GM23338 (cell line): ENCODE measurements around the gene FAM78A. TPM values are rescaled to one million over a fixed set of nuclear protein-coding genes. Genes with fewer than 3 reads are reported as not detected.

Experiments used
- ATAC-seq: fragments of 200-7000 bp; cut with Tn5 transposase; 3 replicates; pipeline ENCODE4 v1.9.1; 2020
- DNase-seq: peaks from one replicate; pipeline ENCODE4 v3.0.0-alpha.2; 2015; ENCODE audit warnings: low spot score
- H2AFZ ChIP-seq: fragments of 200-600 bp; sonication (generic); 2 replicates; pipeline ENCODE4 v1.8.0; 2016; ENCODE audit warnings: antibody characterized with exemption, mild to moderate bottlenecking, moderate library complexity
- H3F3A ChIP-seq: fragments of 200-600 bp; sonication (generic); replicated peaks from 2 replicates; pipeline ENCODE4 v1.8.0; 2017; ENCODE audit warnings: antibody characterized with exemption, mixed run types, low read depth
- H3K27ac ChIP-seq: fragments of 200-600 bp; sonication (generic); 2 replicates; pipeline ENCODE4 v1.6.1; 2016; ENCODE audit warnings: low read depth
- H3K27me3 ChIP-seq: fragments of 200-600 bp; sonication (generic); 2 replicates; pipeline ENCODE4 v1.8.0; 2016; ENCODE audit warnings: mild to moderate bottlenecking, mixed run types, moderate library complexity; ENCODE audit not compliant: insufficient read depth
- H3K36me3 ChIP-seq: fragments of 200-600 bp; sonication (generic); 2 replicates; pipeline ENCODE4 v1.8.0; 2016; ENCODE audit warnings: mild to moderate bottlenecking; ENCODE audit not compliant: insufficient read depth
- H3K4me1 ChIP-seq: fragments of 200-600 bp; sonication (generic); 2 replicates; pipeline ENCODE4 v1.8.0; 2016; ENCODE audit warnings: mild to moderate bottlenecking, moderate library complexity; ENCODE audit not compliant: insufficient read depth
- H3K4me2 ChIP-seq: fragments of 200-600 bp; sonication (generic); 2 replicates; pipeline ENCODE4 v1.7.1; 2017; ENCODE audit warnings: mixed run types
- H3K4me3 ChIP-seq: fragments of 200-600 bp; sonication (generic); 2 replicates; pipeline ENCODE4 v1.6.1; 2016; ENCODE audit warnings: mixed run types
- H3K79me2 ChIP-seq: fragments of 200-600 bp; sonication (generic); replicated peaks from 2 replicates; pipeline ENCODE4 v1.8.0; 2017; ENCODE audit warnings: mild to moderate bottlenecking; ENCODE audit not compliant: insufficient read depth
- H3K9me2 ChIP-seq: fragments of 200-600 bp; sonication (generic); 2 replicates; pipeline ENCODE4 v1.8.0; 2017; ENCODE audit not compliant: insufficient read depth
- H4K20me1 ChIP-seq: fragments of 200-600 bp; sonication (generic); replicated peaks from 2 replicates; pipeline ENCODE4 v1.8.0; 2017; ENCODE audit warnings: mild to moderate bottlenecking; ENCODE audit not compliant: insufficient read depth
- H3K27ac Mint-ChIP-seq: 2 replicates; pipeline ENCODE4 v1.8.0; 2020; ENCODE audit warnings: inconsistent platforms, mild to moderate bottlenecking, moderate library complexity, mixed read lengths
- H3K27me3 Mint-ChIP-seq: 3 replicates; pipeline ENCODE4 v1.8.0; 2022; ENCODE audit warnings: low read depth, mild to moderate bottlenecking, moderate library complexity, mixed read lengths, inconsistent platforms; ENCODE audit not compliant: insufficient read depth, poor library complexity
- H3K36me3 Mint-ChIP-seq: 3 replicates; pipeline ENCODE4 v1.8.0; 2021; ENCODE audit warnings: low read depth, mild to moderate bottlenecking, inconsistent platforms, moderate library complexity, mixed read lengths
- H3K4me1 Mint-ChIP-seq: 3 replicates; pipeline ENCODE4 v1.8.0; 2020; ENCODE audit warnings: mild to moderate bottlenecking, inconsistent platforms, mixed read lengths
- H3K4me3 Mint-ChIP-seq: 3 replicates; pipeline ENCODE4 v1.8.0; 2021; ENCODE audit warnings: moderate library complexity, mild to moderate bottlenecking, inconsistent platforms, mixed read lengths
- H3K9me3 Mint-ChIP-seq: 3 replicates; pipeline ENCODE4 v1.8.0; 2020; ENCODE audit warnings: moderate library complexity, mild to moderate bottlenecking, inconsistent platforms, mixed read lengths
- CREB1 ChIP-seq: fragments of 250-450 bp; sonication (Bioruptor Pico); IDR thresholded peaks from 2 replicates; pipeline ENCODE4 v1.5.0; 2020; ENCODE audit warnings: low read depth, mild to moderate bottlenecking, moderate library complexity
- EZH2 ChIP-seq: fragments of 200-600 bp; sonication (generic); IDR thresholded peaks from one replicate; pipeline ENCODE4 v1.8.0; 2017; ENCODE audit warnings: antibody characterized with exemption, mild to moderate bottlenecking, low read depth; ENCODE audit not compliant: unreplicated experiment
- EZH2phosphoT487 ChIP-seq: fragments of 200-600 bp; sonication (generic); IDR thresholded peaks from one replicate; pipeline ENCODE4 v1.8.1; 2018; ENCODE audit warnings: antibody characterized with exemption; ENCODE audit not compliant: unreplicated experiment
- JUNB ChIP-seq: IDR thresholded peaks from one replicate; pipeline ENCODE4 v1.6.1; 2016; ENCODE audit warnings: antibody characterized with exemption; ENCODE audit not compliant: unreplicated experiment
- POLR2AphosphoS5 ChIP-seq: IDR thresholded peaks from 2 replicates; pipeline ENCODE4 v1.6.1; 2016; ENCODE audit warnings: antibody characterized with exemption, low read depth
- REST ChIP-seq: IDR thresholded peaks from one replicate; pipeline ENCODE4 v1.6.1; 2018; ENCODE audit warnings: antibody characterized with exemption; ENCODE audit not compliant: unreplicated experiment
- STAT1 ChIP-seq: IDR thresholded peaks from one replicate; pipeline ENCODE4 v1.6.1; 2016; ENCODE audit warnings: antibody characterized with exemption; ENCODE audit not compliant: unreplicated experiment
- ZNF114 ChIP-seq: fragments of 250-450 bp; sonication (Bioruptor Pico); IDR thresholded peaks from 2 replicates; pipeline ENCODE4 v1.5.0; 2020; ENCODE audit warnings: mild to moderate bottlenecking, moderate library complexity
- ZNF331 ChIP-seq: fragments of 250-450 bp; sonication (Bioruptor Pico); IDR thresholded peaks from 2 replicates; pipeline ENCODE4 v1.5.0; 2020; ENCODE audit warnings: low read depth, mild to moderate bottlenecking, moderate library complexity
- polyA plus RNA-seq: library from polyadenylated mRNA; unstranded; fragments of >200 nt; fragmentation: Nextera tagmentation; extraction: Ambion mirVana; gene quantifications from 2 replicates; pipeline ENCODE4 v1.2.1, GENCODE V29; 2016
- total RNA-seq: library from RNA; depleted of rRNA; stranded (reverse); fragments of >200 nt; shearing (Covaris generic); gene quantifications from 2 replicates; pipeline ENCODE4 v1.2.3, GENCODE V29; 2014
- TF ChIP-seq, protein P1 (sequence below): fragments of 250-450 bp; sonication (Bioruptor Pico); IDR thresholded peaks from 2 replicates; pipeline ENCODE4 v1.5.0; 2020; ENCODE audit warnings: mild to moderate bottlenecking, moderate library complexity

FAM78A gene
- total and polyA plus RNA-seq, 2 experiments from 2014 or later, result 0.57 to 2.1 TPM

- no peaks in the 10 kb centered on the region for H3K79me2 ChIP-seq
- Mint-ChIP-seq H3K9me3 (no peaks in the 10 kb centered on the region), H3K4me3 (no peak overlapping the region), H3K4me1 (peaks cover 16% of the 10 kb centered on the region), H3K36me3 (no peaks in the 10 kb centered on the region), H3K27me3 (peaks cover 9% of the 10 kb centered on the region), H3K27ac (no peak overlapping the region)
- H3F3A ChIP-seq, result 0 out of 2 replicates have a peak, but pooled peaks cover 4% of the 10 kb centered on the region
- no peaks in the 10 kb centered on the region; the same call in 1 of the 2 replicates for H3K4me1 ChIP-seq
- H4K20me1 ChIP-seq, result no peaks in the 10 kb centered on the region
- H2AFZ ChIP-seq, result no peak overlapping the region
- H3K36me3 ChIP-seq, result no peaks in the 10 kb centered on the region
- no peak for ATAC-seq
- no peak overlapping the region for H3K4me3 ChIP-seq
- no peak overlapping the region for H3K4me2 ChIP-seq
- H3K9me2 ChIP-seq, result no peaks in the 10 kb centered on the region
- DNase-seq, result no peak
- no peaks in the 10 kb centered on the region for H3K27me3 ChIP-seq
- TF ChIP-seq REST (no peak), STAT1 (no peak), POLR2AphosphoS5 (no peak), ZNF114 (CRISPR knock-in tag) (no peak), EZH2phosphoT487 (no peak), EZH2 (no peak)
- H3K27ac ChIP-seq, result no peak overlapping the region
These were observed 15.5 kb upstream of the FAM78A start for GRCh38 chr9:131291795-131292315.

- 0 out of 2 replicates have a peak, but pooled peaks cover 4% of the 10 kb centered on the region for H3F3A ChIP-seq
- no peak overlapping the region for H3K27ac Mint-ChIP-seq
- ATAC-seq, result no peak
- no peaks in the 10 kb centered on the region for H3K36me3 ChIP-seq
- H2AFZ ChIP-seq, result no peak overlapping the region; the same call in 1 of the 2 replicates
- no peak for DNase-seq
- no peaks in the 10 kb centered on the region for H3K79me2 ChIP-seq
- no peaks in the 10 kb centered on the region for H3K9me3 Mint-ChIP-seq
- no peak overlapping the region for H3K4me3 ChIP-seq
- H3K36me3 Mint-ChIP-seq, result no peaks in the 10 kb centered on the region
- no peak overlapping the region for H3K4me2 ChIP-seq
- H4K20me1 ChIP-seq, result no peaks in the 10 kb centered on the region
- no peak overlapping the region for H3K4me3 Mint-ChIP-seq
- H3K27me3 ChIP-seq, result no peaks in the 10 kb centered on the region
- H3K4me1 ChIP-seq, result no peaks in the 10 kb centered on the region; the same call in 1 of the 2 replicates
- no peaks in the 10 kb centered on the region for H3K9me2 ChIP-seq
- no peak overlapping the region for H3K27ac ChIP-seq
- peaks cover 16% of the 10 kb centered on the region for H3K4me1 Mint-ChIP-seq
- peaks cover 13% of the 10 kb centered on the region for H3K27me3 Mint-ChIP-seq
- no peak for TF ChIP-seq POLR2AphosphoS5
- no peak for TF ChIP-seq JUNB
- no peak for TF ChIP-seq ZNF331
- TF ChIP-seq EZH2, result no peak
- TF ChIP-seq, protein P1, sequence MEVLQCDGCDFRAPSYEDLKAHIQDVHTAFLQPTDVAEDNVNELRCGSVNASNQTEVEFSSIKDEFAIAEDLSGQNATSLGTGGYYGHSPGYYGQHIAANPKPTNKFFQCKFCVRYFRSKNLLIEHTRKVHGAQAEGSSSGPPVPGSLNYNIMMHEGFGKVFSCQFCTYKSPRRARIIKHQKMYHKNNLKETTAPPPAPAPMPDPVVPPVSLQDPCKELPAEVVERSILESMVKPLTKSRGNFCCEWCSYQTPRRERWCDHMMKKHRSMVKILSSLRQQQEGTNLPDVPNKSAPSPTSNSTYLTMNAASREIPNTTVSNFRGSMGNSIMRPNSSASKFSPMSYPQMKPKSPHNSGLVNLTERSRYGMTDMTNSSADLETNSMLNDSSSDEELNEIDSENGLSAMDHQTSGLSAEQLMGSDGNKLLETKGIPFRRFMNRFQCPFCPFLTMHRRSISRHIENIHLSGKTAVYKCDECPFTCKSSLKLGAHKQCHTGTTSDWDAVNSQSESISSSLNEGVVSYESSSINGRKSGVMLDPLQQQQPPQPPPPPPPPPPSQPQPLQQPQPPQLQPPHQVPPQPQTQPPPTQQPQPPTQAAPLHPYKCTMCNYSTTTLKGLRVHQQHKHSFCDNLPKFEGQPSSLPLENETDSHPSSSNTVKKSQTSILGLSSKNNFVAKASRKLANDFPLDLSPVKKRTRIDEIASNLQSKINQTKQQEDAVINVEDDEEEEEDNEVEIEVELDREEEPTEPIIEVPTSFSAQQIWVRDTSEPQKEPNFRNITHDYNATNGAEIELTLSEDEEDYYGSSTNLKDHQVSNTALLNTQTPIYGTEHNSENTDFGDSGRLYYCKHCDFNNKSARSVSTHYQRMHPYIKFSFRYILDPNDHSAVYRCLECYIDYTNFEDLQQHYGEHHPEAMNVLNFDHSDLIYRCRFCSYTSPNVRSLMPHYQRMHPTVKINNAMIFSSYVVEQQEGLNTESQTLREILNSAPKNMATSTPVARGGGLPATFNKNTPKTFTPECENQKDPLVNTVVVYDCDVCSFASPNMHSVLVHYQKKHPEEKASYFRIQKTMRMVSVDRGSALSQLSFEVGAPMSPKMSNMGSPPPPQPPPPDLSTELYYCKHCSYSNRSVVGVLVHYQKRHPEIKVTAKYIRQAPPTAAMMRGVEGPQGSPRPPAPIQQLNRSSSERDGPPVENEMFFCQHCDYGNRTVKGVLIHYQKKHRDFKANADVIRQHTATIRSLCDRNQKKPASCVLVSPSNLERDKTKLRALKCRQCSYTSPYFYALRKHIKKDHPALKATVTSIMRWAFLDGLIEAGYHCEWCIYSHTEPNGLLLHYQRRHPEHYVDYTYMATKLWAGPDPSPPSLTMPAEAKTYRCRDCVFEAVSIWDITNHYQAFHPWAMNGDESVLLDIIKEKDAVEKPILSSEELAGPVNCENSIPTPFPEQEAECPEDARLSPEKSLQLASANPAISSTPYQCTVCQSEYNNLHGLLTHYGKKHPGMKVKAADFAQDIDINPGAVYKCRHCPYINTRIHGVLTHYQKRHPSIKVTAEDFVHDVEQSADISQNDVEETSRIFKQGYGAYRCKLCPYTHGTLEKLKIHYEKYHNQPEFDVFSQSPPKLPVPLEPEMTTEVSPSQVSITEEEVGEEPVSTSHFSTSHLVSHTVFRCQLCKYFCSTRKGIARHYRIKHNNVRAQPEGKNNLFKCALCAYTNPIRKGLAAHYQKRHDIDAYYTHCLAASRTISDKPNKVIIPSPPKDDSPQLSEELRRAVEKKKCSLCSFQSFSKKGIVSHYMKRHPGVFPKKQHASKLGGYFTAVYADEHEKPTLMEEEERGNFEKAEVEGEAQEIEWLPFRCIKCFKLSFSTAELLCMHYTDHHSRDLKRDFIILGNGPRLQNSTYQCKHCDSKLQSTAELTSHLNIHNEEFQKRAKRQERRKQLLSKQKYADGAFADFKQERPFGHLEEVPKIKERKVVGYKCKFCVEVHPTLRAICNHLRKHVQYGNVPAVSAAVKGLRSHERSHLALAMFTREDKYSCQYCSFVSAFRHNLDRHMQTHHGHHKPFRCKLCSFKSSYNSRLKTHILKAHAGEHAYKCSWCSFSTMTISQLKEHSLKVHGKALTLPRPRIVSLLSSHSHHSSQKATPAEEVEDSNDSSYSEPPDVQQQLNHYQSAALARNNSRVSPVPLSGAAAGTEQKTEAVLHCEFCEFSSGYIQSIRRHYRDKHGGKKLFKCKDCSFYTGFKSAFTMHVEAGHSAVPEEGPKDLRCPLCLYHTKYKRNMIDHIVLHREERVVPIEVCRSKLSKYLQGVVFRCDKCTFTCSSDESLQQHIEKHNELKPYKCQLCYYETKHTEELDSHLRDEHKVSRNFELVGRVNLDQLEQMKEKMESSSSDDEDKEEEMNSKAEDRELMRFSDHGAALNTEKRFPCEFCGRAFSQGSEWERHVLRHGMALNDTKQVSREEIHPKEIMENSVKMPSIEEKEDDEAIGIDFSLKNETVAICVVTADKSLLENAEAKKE (CRISPR knock-in tag), result no peak
- no peak for TF ChIP-seq EZH2phosphoT487
- no peak for TF ChIP-seq CREB1 (CRISPR knock-in tag)
These were observed 14.6 kb upstream of the FAM78A start for GRCh38 chr9:131290767-131291370.
